HEK293T (cell line): Measurements from ENCODE around the gene RXRG.

ENCODE experiments used
- FOXA1 ChIP-seq: fragments of 450-650 bp; IDR thresholded peaks from 2 replicates; pipeline ENCODE4 v1.6.1; 2016; ENCODE audit warnings: mild to moderate bottlenecking
- FOXM1 ChIP-seq: fragments of 450-650 bp; IDR thresholded peaks from 2 replicates; pipeline ENCODE4 v1.6.1; 2017; ENCODE audit warnings: mild to moderate bottlenecking, borderline replicate concordance
- HDGF ChIP-seq: fragments of 450-650 bp; IDR thresholded peaks from 2 replicates; pipeline ENCODE4 v1.6.1; 2017; ENCODE audit warnings: antibody characterized with exemption, borderline replicate concordance
- L3MBTL2 ChIP-seq: fragments of 450-650 bp; conservative IDR thresholded peaks from 2 replicates; pipeline ENCODE4 v1.6.1; 2016; ENCODE audit warnings: mild to moderate bottlenecking
- SUZ12 ChIP-seq: fragments of 450-650 bp; IDR thresholded peaks from 2 replicates; pipeline ENCODE4 v1.6.1; 2016; ENCODE audit warnings: mild to moderate bottlenecking
- TARDBP ChIP-seq: fragments of 450-650 bp; IDR thresholded peaks from 2 replicates; pipeline ENCODE4 v1.6.1; 2016

DNA sequence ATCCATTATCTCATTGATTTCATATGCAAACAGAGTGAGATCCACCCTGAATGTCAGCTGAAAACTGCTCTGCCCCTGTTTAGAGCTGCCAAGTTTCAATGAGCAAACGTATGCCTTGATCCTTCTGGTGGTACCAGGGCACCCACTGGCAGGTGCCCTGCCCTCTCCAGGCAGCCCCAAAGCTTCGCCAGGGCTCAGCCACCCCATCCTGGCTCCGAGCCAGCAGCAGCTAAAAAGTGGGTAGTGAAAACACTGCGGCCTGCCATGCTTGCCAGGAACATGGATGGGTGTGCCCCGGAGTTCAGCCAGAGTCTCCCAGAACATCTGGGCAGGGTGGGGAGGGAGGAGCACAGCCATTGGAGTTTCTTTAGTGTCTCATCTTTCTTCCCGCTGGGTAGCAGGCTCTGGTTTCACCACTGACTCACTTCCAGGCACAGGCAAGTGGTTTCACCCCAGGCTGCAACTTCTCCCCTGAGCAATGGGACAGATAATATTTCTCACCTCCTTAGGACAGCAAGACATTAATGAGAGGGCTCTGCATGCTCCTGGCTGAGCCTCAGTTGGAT lies 80.3 kb downstream of the RXRG start:
- TF ChIP-seq HDGF: no peak
- TF ChIP-seq SUZ12: no peak
- TF ChIP-seq TARDBP: no peak
- TF ChIP-seq FOXA1: no peak
- TF ChIP-seq L3MBTL2: no peak
- TF ChIP-seq FOXM1: no peak
